Spinal cord (tissue), 10 donors: ENCODE results near the gene MRPL10. TPM values are rescaled to one million over a fixed set of nuclear protein-coding genes. Genes with fewer than 3 reads are reported as not detected.
A peak's percentile ranks its signal among the peaks of the same experiment; 100 is the strongest.

Source experiments
- DNase-seq, 6 donors: peaks; one replicate each; pipeline versions ENCODE4 v3.0.0 to v3.0.0-alpha.2; 2013 to 2015; ENCODE audit warnings: low spot score in 6 of 6, low read depth in 4 of 6
- H3K27ac ChIP-seq: one replicate; pipeline ENCODE4 v1.5.1; 2013; ENCODE audit warnings: low read depth, low read length, control low read depth
- H3K27me3 ChIP-seq: one replicate; pipeline ENCODE4 v1.6.1; 2013; ENCODE audit warnings: low read length; ENCODE audit not compliant: control insufficient read depth, insufficient read depth
- H3K36me3 ChIP-seq: one replicate; pipeline ENCODE4 v1.6.1; 2013; ENCODE audit warnings: low read length; ENCODE audit not compliant: control insufficient read depth, insufficient read depth
- H3K4me1 ChIP-seq: one replicate; pipeline ENCODE4 v1.6.1; 2013; ENCODE audit warnings: low read length; ENCODE audit not compliant: control insufficient read depth, insufficient read depth
- H3K4me3 ChIP-seq: one replicate; pipeline ENCODE4 v1.5.1; 2013; ENCODE audit warnings: low read depth, low read length, control low read depth
- H3K9me3 ChIP-seq: one replicate; pipeline ENCODE4 v1.6.1; 2013; ENCODE audit warnings: low read length; ENCODE audit not compliant: control insufficient read depth, insufficient read depth
- WGBS: methylation state at CpG from one replicate; pipeline ENCODE4 v1.1.5; 2013; ENCODE audit warnings: missing lambda C conversion rate; ENCODE audit not compliant: insufficient coverage; 5-methylcytosine and 5-hydroxymethylcytosine counted together
- long read RNA-seq, 4 donors: transcript quantifications; one replicate each; lab custom pipeline, GENCODE V29; 2026
- polyA plus RNA-seq, 2 donors: library from polyadenylated mRNA; unstranded; fragments of 120-200 nt; gene quantifications; one replicate each; pipeline ENCODE4 v1.2.1, GENCODE V29; 2013; ENCODE audit not compliant: insufficient read length in 2 of 2
- total RNA-seq, 2 donors: library from RNA; depleted of rRNA in 1 of 2; stranded (reverse); fragments of 120-200 nt in 1 of 2; fragments of >200 nt in 1 of 2; gene quantifications; one replicate each; pipeline versions ENCODE4 v1.2.3 to v1.2.4, GENCODE V29; 2013 to 2014
- donor health status: healthy.

MRPL10 gene
- 10 to 100 TPM; 10.6 to 30.0 TPM for total RNA-seq
- 10 to 100 TPM; 37.6 to 40.8 TPM for polyA plus RNA-seq
- long read RNA-seq, donor 1, transcript MRPL10-202 (5 exons, 1,725 nt), result major isoform, 14 of 26 reads
- long read RNA-seq, donor 1, partial matches to known transcripts, result 9 of 26 reads
- long read RNA-seq, donor 1, other reads (novel, unspliced or antisense), result 0 of 26 reads
- long read RNA-seq, donor 2, transcript MRPL10-202 (5 exons, 1,725 nt), result major isoform, 6 of 7 reads
- long read RNA-seq, donor 2, partial matches to known transcripts, result 0 of 7 reads
- long read RNA-seq, donor 2, other reads (novel, unspliced or antisense), result 0 of 7 reads
- long read RNA-seq, donor 3, transcript MRPL10-202 (5 exons, 1,725 nt), result major isoform, 6 of 7 reads
- long read RNA-seq, donor 3, partial matches to known transcripts, result 0 of 7 reads
- long read RNA-seq, donor 3, other reads (novel, unspliced or antisense), result 0 of 7 reads
- long read RNA-seq, donor 4, transcript MRPL10-202 (5 exons, 1,725 nt), result major isoform, 17 of 29 reads
- long read RNA-seq, donor 4, partial matches to known transcripts, result 11 of 29 reads
- long read RNA-seq, donor 4, other reads (novel, unspliced or antisense), result 0 of 29 reads

GRCh38 chr17:47831003-47831933 is at the start of gene MRPL10, which contains the start of gene LRRC46:
Gene MRPL10, minus strand, starts transcription at chr17:47831541. Its CDS starts 30 bp downstream, at chr17:47831511.
Gene LRRC46, plus strand, starts transcription at chr17:47831670. Its CDS starts 320 bp downstream, at chr17:47831990.
- Histone ChIP-seq H3K9me3 (no peaks in the 10 kb centered on the region), H3K27ac (peak within 1 kb of the TSS; percentile 59), H3K27me3 (no peaks in the 10 kb centered on the region), H3K4me1 (peaks cover 16% of the 10 kb centered on the region), H3K36me3 (peaks cover 33% of the 10 kb centered on the region), H3K4me3 (peak within 1 kb of the TSS; percentile 68)
- WGBS, result 0% methylated on average over 38 of the region's 42 CpGs
- DNase-seq, result peak; percentile 86 to 99 (median 94)

- no peaks in the 10 kb centered on the region for H3K9me3 ChIP-seq
- H3K4me3 ChIP-seq, result no peak overlapping the region
- no peaks in the 10 kb centered on the region for H3K36me3 ChIP-seq
- peaks cover 20% of the 10 kb centered on the region for H3K27me3 ChIP-seq
- 72% methylated on average over 4 of the region's 8 CpGs for WGBS
- H3K27ac ChIP-seq, result no peak overlapping the region
- no peak for DNase-seq
- H3K4me1 ChIP-seq, result peaks cover 20% of the 10 kb centered on the region
Observed at GRCh38 chr17:47879776-47880454, 48.6 kb upstream of the MRPL10 start.

- 67% methylated on average over 1 of the region's 2 CpGs for WGBS
- H3K27me3 ChIP-seq, result peaks cover 25% of the 10 kb centered on the region
- H3K27ac ChIP-seq, result no peak overlapping the region
- no peaks in the 10 kb centered on the region for H3K9me3 ChIP-seq
- no peak for DNase-seq
- no peak overlapping the region for H3K4me3 ChIP-seq
- H3K4me1 ChIP-seq, result peaks cover 15% of the 10 kb centered on the region
- no peaks in the 10 kb centered on the region for H3K36me3 ChIP-seq
Observed at GRCh38 chr17:47879028-47879585, 47.8 kb upstream of the MRPL10 start.

GRCh38 chr17:47878203-47879027 is 47.1 kb upstream of the MRPL10 start:
- Histone ChIP-seq H3K27me3 (peaks cover 30% of the 10 kb centered on the region), H3K4me3 (no peak overlapping the region), H3K4me1 (peaks cover 13% of the 10 kb centered on the region), H3K27ac (no peak overlapping the region), H3K9me3 (no peaks in the 10 kb centered on the region), H3K36me3 (no peaks in the 10 kb centered on the region)
- DNase-seq, result no peak
- 33% methylated on average over 5 of the region's 10 CpGs for WGBS

- Histone ChIP-seq H3K27me3 (peaks cover 35% of the 10 kb centered on the region), H3K27ac (no peak overlapping the region), H3K9me3 (no peaks in the 10 kb centered on the region), H3K4me3 (no peak overlapping the region), H3K4me1 (peaks cover 17% of the 10 kb centered on the region), H3K36me3 (no peaks in the 10 kb centered on the region)
- DNase-seq, result no peak
- 0% methylated on average over 1 of the region's 9 CpGs for WGBS
Observed at GRCh38 chr17:47877368-47878034, 46.2 kb upstream of the MRPL10 start.

GRCh38 chr17:47875011-47875985 is 44.0 kb upstream of the MRPL10 start:
- DNase-seq, result no peak
- Histone ChIP-seq H3K4me3 (no peak overlapping the region), H3K9me3 (no peaks in the 10 kb centered on the region), H3K27me3 (peaks cover 54% of the 10 kb centered on the region), H3K36me3 (no peaks in the 10 kb centered on the region), H3K27ac (no peak overlapping the region), H3K4me1 (peaks cover 21% of the 10 kb centered on the region)
- WGBS, result 34% methylated on average over 10 of the region's 11 CpGs

- Histone ChIP-seq H3K27me3 (peaks cover 66% of the 10 kb centered on the region), H3K27ac (no peak overlapping the region), H3K36me3 (no peaks in the 10 kb centered on the region), H3K4me1 (peaks cover 24% of the 10 kb centered on the region), H3K9me3 (no peaks in the 10 kb centered on the region), H3K4me3 (no peak overlapping the region)
- WGBS, result 64% methylated on average over 4 of the region's 4 CpGs
- DNase-seq, result no peak
Observed at GRCh38 chr17:47873200-47874090, 42.1 kb upstream of the MRPL10 start.
